HG03108 (cell line): ENCODE results near the gene MYPN.

Experiments used
- ATAC-seq: cut with Tn5 transposase; IDR thresholded peaks from one replicate; pipeline ENCODE4 v1.9.1; 2021; ENCODE audit warnings: moderate library complexity; ENCODE audit not compliant: unreplicated experiment

The MYPN gene

GRCh38 chr10:68088740-68089139 is 20.5 kb upstream of the MYPN start:
- ATAC-seq, result peak; percentile 70

DNA sequence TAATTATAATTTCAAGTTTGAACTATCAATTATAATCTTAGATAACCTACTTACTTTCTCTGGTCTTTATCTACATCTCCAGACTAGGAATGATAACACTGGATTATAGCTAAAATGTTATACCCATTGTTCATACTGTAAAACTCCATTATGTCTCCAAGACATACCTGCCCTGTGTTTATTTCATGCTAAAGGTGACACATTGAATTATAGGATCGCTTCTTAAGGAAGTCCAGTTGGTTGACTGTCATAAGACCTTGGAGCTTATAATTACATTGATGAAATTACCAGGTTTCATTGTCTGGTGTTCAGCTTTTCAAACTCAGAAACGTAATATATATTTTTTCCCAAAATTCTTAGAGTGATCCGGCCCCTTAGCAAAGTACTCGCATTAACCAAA is 18.7 kb upstream of the MYPN start:
- ATAC-seq, result no peak

- ATAC-seq, result no peak
These were observed 16.8 kb upstream of the MYPN start for GRCh38 chr10:68092512-68092911.

DNA sequence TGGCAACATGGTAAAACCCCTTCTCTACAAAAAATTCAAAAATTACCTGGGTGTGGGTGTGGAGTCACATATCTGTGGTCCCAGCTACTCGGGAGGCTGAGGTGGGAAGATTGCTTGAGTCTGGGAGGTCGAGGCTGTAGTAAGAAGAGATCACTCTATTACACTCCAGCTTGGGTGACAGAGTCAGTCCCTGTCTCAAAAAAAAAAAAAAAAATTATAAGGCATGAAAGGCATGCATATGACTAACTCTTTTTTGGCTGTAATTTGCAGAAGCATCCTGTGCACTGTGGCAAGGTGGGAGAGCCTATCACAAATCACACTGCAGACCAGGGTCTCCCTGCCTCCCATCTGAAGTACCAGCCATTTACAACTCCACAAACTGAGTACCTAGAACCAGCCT is 14.1 kb upstream of the MYPN start:
- no peak for ATAC-seq

GRCh38 chr10:68096913-68097516 is 12.3 kb upstream of the MYPN start:
- ATAC-seq, result no peak

DNA sequence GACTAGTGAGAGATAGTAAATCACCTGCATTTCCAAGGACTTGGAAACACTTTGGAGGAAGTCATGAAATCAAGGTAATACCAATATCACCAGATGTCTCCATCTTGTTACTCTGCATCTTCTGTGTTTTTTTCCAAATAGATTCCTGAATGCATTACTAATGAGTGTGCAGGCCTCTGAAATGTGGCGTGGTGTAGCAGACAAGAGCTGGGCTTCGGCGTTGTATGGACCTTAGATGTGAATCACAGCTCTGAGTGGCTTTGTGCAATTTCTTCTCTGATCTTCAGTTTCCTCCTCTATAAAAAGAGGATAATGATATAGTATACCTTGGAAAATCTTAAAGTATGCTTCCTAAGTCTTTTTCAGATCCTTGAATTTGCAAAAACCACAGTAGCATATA is 9.6 kb upstream of the MYPN start:
- ATAC-seq, result no peak

GRCh38 chr10:68101066-68101465 is 8.2 kb upstream of the MYPN start:
- ATAC-seq, result no peak

- no peak for ATAC-seq
These were observed 5.9 kb upstream of the MYPN start for GRCh38 chr10:68103261-68103878.

DNA sequence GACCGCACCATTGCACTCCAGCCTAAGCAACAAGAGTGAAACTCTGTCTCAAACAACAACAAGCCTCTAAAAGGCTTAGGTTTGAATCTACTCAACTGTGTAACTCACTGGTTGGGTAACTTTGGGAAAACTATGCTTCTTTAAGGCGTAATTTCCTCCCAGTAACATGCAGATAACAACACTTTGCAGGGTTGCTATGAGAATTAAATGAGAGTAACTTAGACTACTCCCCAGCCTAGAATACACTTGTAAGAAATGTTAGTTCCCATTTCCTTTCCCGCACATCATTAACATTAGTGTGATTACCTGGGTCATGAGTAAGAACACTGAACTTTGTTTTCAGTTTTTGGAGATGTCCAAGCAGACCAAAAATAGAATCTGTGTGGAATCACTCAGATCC is 5.4 kb upstream of the MYPN start:
- ATAC-seq, result no peak

DNA sequence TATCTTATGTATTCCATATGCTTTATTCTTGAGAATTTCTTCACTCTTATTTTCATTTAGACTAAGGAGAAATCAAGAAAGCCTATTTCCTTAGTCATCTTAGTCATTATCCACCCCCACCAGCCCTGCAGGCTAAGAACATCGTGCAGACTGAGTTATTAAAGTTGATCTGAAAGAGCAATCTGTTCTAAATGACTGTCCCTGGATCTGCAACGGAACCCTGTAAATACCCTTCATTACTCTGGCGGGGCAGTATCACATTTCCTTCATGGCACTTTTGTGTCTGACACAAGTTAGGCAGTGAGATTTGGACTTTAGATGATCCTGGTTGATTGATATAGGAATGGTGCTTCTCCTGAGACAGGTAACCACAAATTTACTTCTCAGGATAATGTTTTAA is 3.5 kb upstream of the MYPN start:
- ATAC-seq, result no peak

DNA sequence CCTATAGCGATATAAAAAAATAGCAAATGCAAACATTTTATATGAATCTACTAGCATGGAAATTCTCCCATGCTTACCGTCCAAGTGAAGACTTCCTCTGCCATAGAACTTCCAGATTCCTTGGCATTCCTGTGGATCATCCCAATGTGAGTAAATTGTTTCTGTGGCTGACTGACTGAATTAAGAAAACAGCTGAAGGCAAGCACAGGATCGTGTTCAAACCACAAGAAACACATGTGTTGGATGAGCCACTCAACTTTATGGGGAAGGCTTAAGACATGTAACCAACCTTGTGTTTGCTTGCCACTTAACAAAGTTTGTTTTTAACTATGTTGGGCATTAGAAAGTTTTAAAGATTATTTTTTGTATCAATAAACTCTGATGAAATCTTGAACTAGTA is 2.6 kb upstream of the MYPN start:
- no peak for ATAC-seq

- ATAC-seq, result no peak
These were observed 1.6 kb upstream of the MYPN start for GRCh38 chr10:68107651-68108050.

DNA sequence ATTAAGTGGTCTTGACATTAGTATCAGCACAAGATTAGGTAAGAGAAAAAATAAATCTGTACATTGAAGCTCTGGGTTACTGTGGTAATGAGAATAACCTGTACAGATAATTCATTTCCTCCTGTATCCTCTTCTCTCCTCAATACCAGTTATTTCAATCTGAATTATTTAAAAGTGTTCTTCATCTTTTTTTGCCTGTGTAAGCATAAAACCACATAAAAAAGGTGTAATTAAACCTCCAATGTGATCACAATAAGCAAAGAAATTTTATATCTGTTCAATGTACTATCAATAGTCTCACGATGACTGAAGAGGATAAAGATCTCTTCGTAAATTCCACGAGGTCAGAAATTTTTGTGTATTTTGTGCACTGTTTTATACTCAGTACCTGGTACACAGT is 1.2 kb upstream of the MYPN start:
- no peak for ATAC-seq

DNA sequence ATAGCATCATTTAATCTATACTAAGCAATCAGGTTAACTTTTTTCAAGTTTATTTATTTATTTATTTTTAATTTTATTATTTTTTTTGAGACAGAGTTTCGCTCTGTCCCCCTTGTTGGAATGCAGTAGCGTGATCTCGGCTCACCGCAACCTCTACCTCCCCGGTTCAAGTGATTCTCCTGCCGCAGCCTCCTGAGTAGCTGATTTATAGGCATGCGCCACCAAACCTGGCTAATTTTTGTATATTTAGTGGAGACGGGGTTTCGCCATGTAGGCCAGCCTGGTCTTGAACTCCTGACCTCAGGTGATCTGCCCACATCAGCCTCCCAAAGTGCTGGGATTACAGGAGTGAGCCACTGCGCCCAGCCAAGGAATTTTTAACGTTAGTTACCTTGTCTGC is 635 bp upstream of the MYPN start:
- no peak for ATAC-seq

GRCh38 chr10:68110027-68110426 is 739 bp downstream of the MYPN start:
- ATAC-seq, result no peak

DNA sequence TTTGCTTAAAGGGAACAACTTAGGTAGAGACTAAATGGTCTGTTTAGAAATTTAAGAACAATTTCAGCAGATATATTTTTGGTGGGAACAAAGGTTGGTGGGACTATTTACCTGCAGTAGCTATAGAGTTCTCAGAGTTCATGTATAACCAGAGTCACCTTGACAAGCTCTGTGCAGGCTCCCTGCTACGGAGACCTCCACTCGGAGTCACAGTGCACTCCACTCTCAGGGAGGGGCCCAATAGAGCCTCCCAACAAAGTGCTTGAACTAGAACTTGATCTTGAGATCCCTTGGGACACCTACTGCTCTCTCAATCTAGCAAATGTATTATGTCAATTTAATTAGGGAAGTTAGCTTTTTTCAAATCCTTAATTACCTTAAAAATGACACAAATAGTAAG is 2.3 kb downstream of the MYPN start:
- no peak for ATAC-seq

DNA sequence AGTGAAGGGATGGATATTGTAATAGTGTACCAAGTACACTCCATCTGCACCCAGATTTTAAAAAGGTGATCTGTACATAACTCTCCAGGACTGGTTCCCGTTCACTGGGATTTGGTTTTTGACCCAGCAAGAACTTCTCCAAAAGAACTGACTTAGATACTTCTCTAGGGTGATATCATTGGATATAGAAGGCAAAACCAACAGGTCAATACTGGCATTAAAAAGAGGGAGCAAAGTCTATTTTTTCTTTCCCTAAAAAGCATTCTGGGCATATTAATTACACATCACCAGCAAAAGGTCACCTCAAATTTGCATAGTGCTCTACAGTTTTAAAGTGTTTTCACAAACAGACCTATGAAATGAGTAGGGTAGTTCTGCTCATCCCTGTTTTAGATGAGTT is 3.5 kb downstream of the MYPN start:
- ATAC-seq, result no peak

- ATAC-seq, result no peak
These were observed 9.4 kb downstream of the MYPN start for GRCh38 chr10:68118657-68119056.

DNA sequence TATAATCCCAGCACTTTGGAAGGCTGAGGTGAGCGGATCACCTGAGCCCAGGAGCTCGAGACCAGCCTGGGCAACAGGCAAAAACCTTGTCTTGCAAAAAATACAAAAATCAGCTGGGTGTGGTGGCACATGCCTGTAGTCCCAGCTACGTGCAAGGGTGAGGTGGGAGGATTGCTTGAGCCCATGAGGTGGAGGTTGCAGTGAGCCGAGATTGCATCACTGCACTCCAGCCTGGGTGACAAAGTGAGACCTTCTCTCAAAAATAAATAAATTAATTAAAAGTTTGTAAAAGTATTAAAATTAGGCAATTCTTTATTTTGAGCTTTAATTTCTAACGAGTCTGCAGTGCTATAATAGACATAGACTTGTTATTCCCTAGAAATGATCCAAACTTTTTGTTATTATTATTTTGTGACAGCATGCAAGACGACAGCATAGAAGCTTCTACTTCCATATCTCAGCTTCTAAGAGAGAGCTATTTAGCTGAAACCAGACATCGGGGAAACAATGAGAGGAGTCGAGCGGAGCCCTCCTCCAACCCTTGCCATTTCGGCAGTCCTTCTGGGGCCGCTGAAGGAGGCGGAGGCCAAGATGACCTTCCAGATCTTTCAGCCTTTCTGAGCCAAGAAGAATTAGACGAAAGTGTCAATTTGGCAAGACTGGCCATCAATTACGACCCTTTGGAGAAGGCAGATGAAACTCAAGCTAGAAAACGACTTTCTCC is 11.9 kb downstream of the MYPN start:
- ATAC-seq, result no peak

DNA sequence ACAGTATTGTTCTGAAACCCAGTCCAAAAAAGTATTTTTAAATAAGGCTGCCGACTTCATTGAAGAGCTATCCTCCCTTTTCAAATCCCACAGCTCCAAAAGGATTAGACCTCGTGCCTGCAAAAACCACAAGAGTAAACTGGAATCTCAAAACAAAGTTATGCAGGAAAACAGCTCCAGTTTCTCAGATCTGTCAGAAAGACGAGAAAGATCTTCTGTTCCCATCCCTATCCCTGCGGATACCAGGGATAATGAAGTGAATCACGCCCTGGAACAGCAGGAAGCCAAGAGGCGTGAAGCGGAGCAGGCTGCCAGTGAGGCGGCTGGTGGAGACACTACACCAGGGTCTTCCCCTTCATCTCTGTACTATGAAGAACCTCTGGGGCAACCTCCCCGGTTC is 12.6 kb downstream of the MYPN start:
- ATAC-seq, result no peak

- no peak for ATAC-seq
These were observed 15.4 kb downstream of the MYPN start for GRCh38 chr10:68124718-68125117.

- ATAC-seq, result no peak
These were observed 16.5 kb downstream of the MYPN start for GRCh38 chr10:68125772-68126171.

GRCh38 chr10:68128015-68128414 is 18.7 kb downstream of the MYPN start:
- ATAC-seq, result no peak
